Activated CD4-positive, alpha-beta T cell treated with anti-CD3 and anti-CD28 coated beads for 36 hours (primary cell): ENCODE measurements around the gene TNFRSF18. TPM values are rescaled to one million over a fixed set of nuclear protein-coding genes. Genes with fewer than 3 reads are reported as not detected.
"Not testable (repeated sequence)": the region's sequence is repeated elsewhere in the genome, so short reads cannot be mapped to it uniquely, and the experiment has no call there.

ENCODE experiments used
- ATAC-seq: fragments of 200-7000 bp; cut with Tn5 transposase; one replicate; pipeline ENCODE4 v1.10.0; 2021; ENCODE audit warnings: mild to moderate bottlenecking, moderate library complexity
- CTCF ChIA-PET: fragments of 350-600 bp; sonication (Branson Sonifier 250); formaldehyde crosslinking; loops from one replicate; lab custom pipeline; 2021; ENCODE audit warnings: antibody characterized with exemption; lab: Charles Lee
- POLR2A ChIA-PET: fragments of 350-600 bp; sonication (Branson Sonifier 250); formaldehyde crosslinking; loops from one replicate; lab custom pipeline; 2021; ENCODE audit warnings: antibody characterized with exemption, inconsistent platforms; lab: Charles Lee
- DNase-seq: peaks from one replicate; pipeline ENCODE4 v3.0.0-alpha.2; 2020
- H3K27ac Mint-ChIP-seq: one replicate; pipeline ENCODE4 v1.8.0; 2021; ENCODE audit warnings: mixed read lengths
- H3K27me3 Mint-ChIP-seq: one replicate; pipeline ENCODE4 v1.8.0; 2021; ENCODE audit warnings: mixed read lengths
- H3K36me3 Mint-ChIP-seq: one replicate; pipeline ENCODE4 v1.8.0; 2021; ENCODE audit warnings: low read depth, mixed read lengths
- H3K4me1 Mint-ChIP-seq: one replicate; pipeline ENCODE4 v1.8.0; 2021; ENCODE audit warnings: mixed read lengths
- H3K4me3 Mint-ChIP-seq: one replicate; pipeline ENCODE4 v1.8.0; 2021; ENCODE audit warnings: mild to moderate bottlenecking, moderate library complexity, mixed read lengths
- H3K9me3 Mint-ChIP-seq: one replicate; pipeline ENCODE4 v1.8.0; 2021; ENCODE audit warnings: low read depth, mixed read lengths
- intact Hi-C, 2 experiments: fragments of 100-400 bp; cut with DNase I in 1 of 2; cut with micrococcal nuclease in 1 of 2; formaldehyde crosslinking; loops; one replicate each; pipeline versions ENCODE4 v1.14.2 to v1.15.1; 2022 to 2024; cut with DNase I, micrococcal nuclease
- total RNA-seq, 2 experiments: library from RNA; stranded (reverse); gene quantifications; one replicate each; pipeline ENCODE4 v1.2.3, GENCODE V29; 2021

The TNFRSF18 gene
- total RNA-seq, 2 experiments from 2014 or later, result 95.0 to 164 TPM

DNA sequence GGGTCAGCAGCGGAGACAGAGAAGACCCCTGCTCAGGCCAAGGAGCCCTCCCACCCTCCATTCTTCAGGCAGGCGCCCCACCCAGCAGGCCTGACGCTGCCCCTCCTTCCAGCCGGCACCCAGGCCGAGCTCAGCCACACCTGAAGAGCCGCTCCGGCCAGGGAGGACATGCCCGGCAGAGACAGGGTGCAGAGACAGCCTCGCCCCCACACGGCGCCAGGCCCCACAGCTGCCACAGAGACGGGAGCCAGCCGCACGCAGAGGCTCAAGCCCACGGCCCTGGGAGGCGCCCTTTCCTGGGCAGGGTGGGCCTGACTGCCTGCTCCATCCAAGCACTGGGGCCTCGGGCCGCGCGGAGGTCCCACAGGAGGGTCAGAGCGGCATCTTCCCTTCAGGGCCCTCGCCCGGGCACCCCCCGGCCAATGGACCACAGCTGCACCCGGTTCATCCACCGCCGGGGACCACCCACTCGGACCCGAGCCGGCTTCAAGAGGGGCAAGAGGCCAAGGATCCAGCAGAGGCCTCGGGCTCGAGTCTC lies 27.5 kb downstream of the TNFRSF18 start:
- CTCF ChIA-PET, result interaction anchor here (1.0 kb wide), 1 partner anchor 17 kb away, joined by 4 read pairs; no protein-coding TSS in a partner anchor
- H3K4me1 Mint-ChIP-seq, result peaks cover 7% of the 10 kb centered on the region
- peaks cover 5% of the 10 kb centered on the region for H3K27me3 Mint-ChIP-seq
- H3K9me3 Mint-ChIP-seq, result no peaks in the 10 kb centered on the region
- H3K4me3 Mint-ChIP-seq, result no peak overlapping the region
- POLR2A ChIA-PET, result no interaction called here
- ATAC-seq, result no peak
- H3K36me3 Mint-ChIP-seq, result no peaks in the 10 kb centered on the region
- intact Hi-C loops, result no loop called here
- no peak for DNase-seq
- H3K27ac Mint-ChIP-seq, result no peak overlapping the region

GRCh38 chr1:1177452-1178206 lies 28.8 kb downstream of the TNFRSF18 start:
- ChIA-PET POLR2A (no interaction called here), CTCF (no interaction called here)
- intact Hi-C loops, result no loop called here
- DNase-seq (no peak), ATAC-seq (no peak)
- H3K27me3 Mint-ChIP-seq, result peaks cover 3% of the 10 kb centered on the region
- H3K36me3 Mint-ChIP-seq, result no peaks in the 10 kb centered on the region
- H3K27ac Mint-ChIP-seq, result no peak overlapping the region
- H3K4me3 Mint-ChIP-seq, result no peak overlapping the region
- no peaks in the 10 kb centered on the region for H3K9me3 Mint-ChIP-seq
- peaks cover 13% of the 10 kb centered on the region for H3K4me1 Mint-ChIP-seq

DNA sequence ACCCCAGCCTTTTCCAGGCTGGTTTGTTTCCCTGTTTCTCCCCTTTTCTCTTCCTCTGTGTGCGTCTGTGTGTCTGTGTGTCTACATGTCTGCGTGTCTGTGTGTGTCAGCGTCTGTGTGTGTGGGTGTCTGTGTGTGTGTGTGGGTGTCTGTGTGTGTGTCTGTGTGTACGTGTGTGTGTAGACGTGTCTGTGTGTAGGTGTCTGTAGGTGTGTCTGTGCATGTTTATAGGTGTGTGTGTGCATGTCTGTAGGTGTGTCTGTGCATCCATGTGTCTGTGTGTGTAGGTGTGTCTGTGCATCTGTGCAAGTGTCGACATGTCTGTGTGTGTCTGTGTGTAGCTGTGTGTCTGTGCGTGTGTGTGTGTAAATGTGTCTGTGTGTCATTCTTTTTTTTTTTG lies 29.5 kb downstream of the TNFRSF18 start:
- no peaks in the 10 kb centered on the region for H3K36me3 Mint-ChIP-seq
- peaks cover 3% of the 10 kb centered on the region for H3K27me3 Mint-ChIP-seq
- intact Hi-C loops, result no loop called here
- no peak overlapping the region for H3K27ac Mint-ChIP-seq
- POLR2A ChIA-PET, result no interaction called here
- no peak for DNase-seq
- CTCF ChIA-PET, result no interaction called here
- H3K9me3 Mint-ChIP-seq, result no peaks in the 10 kb centered on the region
- peaks cover 18% of the 10 kb centered on the region for H3K4me1 Mint-ChIP-seq
- H3K4me3 Mint-ChIP-seq, result no peak overlapping the region
- ATAC-seq, result no peak

- H3K27ac Mint-ChIP-seq, DNase-seq, intact Hi-C loops, CTCF ChIA-PET, H3K36me3 Mint-ChIP-seq, ATAC-seq, H3K27me3 Mint-ChIP-seq, POLR2A ChIA-PET, H3K4me3 Mint-ChIP-seq, H3K9me3 Mint-ChIP-seq: not testable (repeated sequence)
- peaks cover 19% of the 10 kb centered on the region for H3K4me1 Mint-ChIP-seq
Observed at GRCh38 chr1:1176063-1176761, 30.2 kb downstream of the TNFRSF18 start.

DNA sequence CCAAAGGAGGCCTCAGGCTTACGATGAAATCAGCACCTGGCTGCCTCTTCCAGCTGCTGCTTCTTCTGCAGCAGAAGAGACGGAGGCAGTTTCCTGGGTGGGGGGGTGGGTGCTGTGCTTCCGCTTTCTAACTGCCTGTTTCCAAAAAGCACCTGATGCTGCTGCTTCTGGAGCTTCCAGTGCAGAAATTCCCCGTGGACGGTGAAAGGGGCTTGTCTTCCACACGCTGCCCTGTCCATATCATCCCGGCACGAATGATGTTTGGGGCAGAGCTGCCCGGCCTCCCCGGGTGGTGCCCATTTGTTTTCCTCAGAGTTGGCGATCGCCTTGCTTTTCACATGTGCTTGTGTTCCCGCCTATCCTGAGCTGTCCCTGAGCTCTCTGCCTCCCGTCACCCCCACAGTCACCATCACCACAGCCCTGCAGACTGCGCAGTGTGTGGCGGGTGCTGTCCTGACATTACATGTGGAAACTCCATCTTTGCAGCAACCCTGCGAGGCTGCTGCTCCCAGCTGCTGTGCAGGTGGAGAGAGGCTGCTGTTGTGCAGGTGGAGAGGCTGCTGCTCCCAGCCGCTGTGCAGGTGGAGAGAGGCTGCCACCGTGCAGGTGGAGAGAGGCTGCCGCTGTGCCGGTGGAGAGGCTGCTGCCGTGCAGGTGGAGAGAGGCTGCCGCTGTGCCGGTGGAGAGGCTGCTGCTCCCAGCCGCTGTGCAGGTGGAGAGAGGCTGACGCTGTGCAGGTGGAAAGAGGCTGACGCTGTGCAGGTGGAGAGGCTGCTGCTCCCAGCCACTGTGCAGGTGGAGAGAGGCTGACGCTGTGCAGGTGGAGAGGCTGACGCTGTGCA lies 30.9 kb downstream of the TNFRSF18 start:
- H3K4me1 Mint-ChIP-seq, result peaks cover 19% of the 10 kb centered on the region
- POLR2A ChIA-PET, result no interaction called here
- H3K9me3 Mint-ChIP-seq, result no peaks in the 10 kb centered on the region
- no peaks in the 10 kb centered on the region for H3K36me3 Mint-ChIP-seq
- H3K27ac Mint-ChIP-seq, result no peak overlapping the region
- no peak overlapping the region for H3K4me3 Mint-ChIP-seq
- no peak for DNase-seq
- CTCF ChIA-PET, result interaction anchor here (0.6 kb wide), 1 partner anchor 59 kb away, joined by 4 read pairs; the partner anchor contains the start of gene C1orf159
- intact Hi-C loops, result no loop called here
- peaks cover 3% of the 10 kb centered on the region for H3K27me3 Mint-ChIP-seq
- no peak for ATAC-seq

GRCh38 chr1:1173793-1174415 lies 32.5 kb downstream of the TNFRSF18 start, which contains the start of gene TTLL10:
TTLL10 (plus strand) TSS chr1:1173880; CDS start chr1:1179216, 5,336 bp downstream.
- Mint-ChIP-seq H3K4me3 (no peak within 1 kb of the TSS), H3K36me3 (no peaks in the 10 kb centered on the region), H3K9me3 (no peaks in the 10 kb centered on the region), H3K4me1 (peaks cover 22% of the 10 kb centered on the region), H3K27me3 (peaks cover 8% of the 10 kb centered on the region), H3K27ac (no peak within 1 kb of the TSS)
- ATAC-seq (peak; percentile 60), DNase-seq (peak; percentile 65)
- intact Hi-C loops, result no loop called here
- CTCF ChIA-PET, result interaction anchor here (0.7 kb wide), 1 partner anchor 603 kb away, joined by 4 read pairs; no protein-coding TSS in a partner anchor
- POLR2A ChIA-PET, result interaction anchor here (0.5 to 0.6 kb wide), 2 partner anchors 14 to 16 kb away, joined by 3 to 6 read pairs; no protein-coding TSS in a partner anchor

- intact Hi-C loops, result no loop called here
- ATAC-seq (peak; percentile 11), DNase-seq (no peak)
- Mint-ChIP-seq H3K9me3 (no peaks in the 10 kb centered on the region), H3K27ac (no peak overlapping the region), H3K36me3 (no peaks in the 10 kb centered on the region), H3K4me1 (peaks cover 22% of the 10 kb centered on the region), H3K27me3 (peaks cover 8% of the 10 kb centered on the region), H3K4me3 (no peak overlapping the region)
- ChIA-PET POLR2A (interaction anchor here (0.6 kb wide), 1 partner anchor 15 kb away, joined by 3 read pairs; no protein-coding TSS in a partner anchor), CTCF (interaction anchor here (0.6 kb wide), 1 partner anchor 71 kb away, joined by 3 read pairs; no protein-coding TSS in a partner anchor)
Observed at GRCh38 chr1:1173061-1173792, 33.2 kb downstream of the TNFRSF18 start.

- no peaks in the 10 kb centered on the region for H3K9me3 Mint-ChIP-seq
- H3K4me3 Mint-ChIP-seq, result no peak overlapping the region
- H3K27ac Mint-ChIP-seq, result no peak overlapping the region
- ATAC-seq (peak; percentile 64), DNase-seq (peak; percentile 55)
- ChIA-PET CTCF (interaction anchor here (0.6 to 0.9 kb wide), 2 partner anchors 19 to 29 kb away, joined by 3 read pairs; no protein-coding TSS in a partner anchor), POLR2A (interaction anchor here (0.5 to 0.6 kb wide), 2 partner anchors 16 to 51 kb away, joined by 5 to 6 read pairs; no protein-coding TSS in a partner anchor)
- intact Hi-C loops, result no loop called here
- H3K36me3 Mint-ChIP-seq, result no peaks in the 10 kb centered on the region
- peaks cover 4% of the 10 kb centered on the region for H3K27me3 Mint-ChIP-seq
- H3K4me1 Mint-ChIP-seq, result peaks cover 22% of the 10 kb centered on the region
Observed at GRCh38 chr1:1171546-1172340, 34.6 kb downstream of the TNFRSF18 start.

GRCh38 chr1:1171161-1171545 lies 35.2 kb downstream of the TNFRSF18 start:
- no peak overlapping the region for H3K4me3 Mint-ChIP-seq
- POLR2A ChIA-PET, result interaction anchor here (0.5 kb wide), 1 partner anchor 16 kb away, joined by 5 read pairs; no protein-coding TSS in a partner anchor
- DNase-seq (no peak), ATAC-seq (no peak)
- no peak overlapping the region for H3K27ac Mint-ChIP-seq
- H3K27me3 Mint-ChIP-seq, result peaks cover 4% of the 10 kb centered on the region
- CTCF ChIA-PET, result interaction anchor here (0.9 kb wide), 1 partner anchor 29 kb away, joined by 3 read pairs; no protein-coding TSS in a partner anchor
- H3K9me3 Mint-ChIP-seq, result no peaks in the 10 kb centered on the region
- H3K4me1 Mint-ChIP-seq, result peaks cover 22% of the 10 kb centered on the region
- no peaks in the 10 kb centered on the region for H3K36me3 Mint-ChIP-seq
- intact Hi-C loops, result no loop called here
